GM12872 (cell line): ENCODE measurements around the gene NRG3.

Experiments
- CTCF ChIP-seq: IDR thresholded peaks from 3 replicates; pipeline ENCODE4 v1.5.1; 2011; ENCODE audit warnings: low read depth, mild to moderate bottlenecking, low read length, moderate library complexity; ENCODE audit not compliant: insufficient read depth

NRG3 gene

GRCh38 chr10:82453678-82454293, 578.8 kb downstream of the NRG3 start:
- no peak for TF ChIP-seq CTCF

- no peak for TF ChIP-seq CTCF
Measured at GRCh38 chr10:82462910-82463551, 588.0 kb downstream of the NRG3 start.

- TF ChIP-seq CTCF = no peak
Measured at GRCh38 chr10:82463614-82464013, 588.6 kb downstream of the NRG3 start.

- no peak for TF ChIP-seq CTCF
Measured at GRCh38 chr10:82464191-82464818, 589.3 kb downstream of the NRG3 start.

- TF ChIP-seq CTCF = no peak
Measured at GRCh38 chr10:82464966-82465365, 590.0 kb downstream of the NRG3 start.

GRCh38 chr10:82468453-82468852, 593.5 kb downstream of the NRG3 start:
- no peak for TF ChIP-seq CTCF

GRCh38 chr10:82472406-82473335, 597.7 kb downstream of the NRG3 start:
- no peak for TF ChIP-seq CTCF
